ENCODE results near the gene ZNF365. TPM values are rescaled to one million over a fixed set of nuclear protein-coding genes. Genes with fewer than 3 reads are reported as not detected.

The ZNF365 gene
- 1 to 10 TPM in 2 of 9 donors, under 1 TPM in 5, not detected in 2; 0.11 to 1.7 (median 0.32) TPM for total RNA-seq
- 1 to 10 TPM in 2 of 3 donors, under 1 TPM in 1; 0.54 to 2.3 (median 1.7) TPM for polyA plus RNA-seq
- long read RNA-seq, donor 1 = 0 reads
- long read RNA-seq, donor 2 = 0 reads
- long read RNA-seq, donor 3 = 0 reads
- long read RNA-seq, donor 4 = 0 reads
- long read RNA-seq, donor 5 = 0 reads
- long read RNA-seq, donor 6, full-length matches to known transcripts = 4 of 5 reads
- long read RNA-seq, donor 6, partial matches to known transcripts = 0 of 5 reads
- long read RNA-seq, donor 6, other reads (novel, unspliced or antisense) = 1 of 5 reads
- long read RNA-seq, donor 7 = 0 reads
- long read RNA-seq, donor 8 = 0 reads
- long read RNA-seq, donor 9 = 0 reads
- long read RNA-seq, donor 10 = 0 reads

GRCh38 chr10:62373995-62374861, at the start of gene ZNF365:
TSS of gene ZNF365 (plus strand) at chr10:62374369. CDS start at chr10:62376194, 1,825 bp downstream.
- H3K4me3 ChIP-seq = peak within 1 kb of the TSS in 2 of 4 donors; percentile 16 to 68
- H3K36me3 ChIP-seq (replicated peaks in 1 of 2) = no peaks in the 10 kb centered on the region
- WGBS, 4 donors = 2 to 3% (median 2%) methylated on average over 20 to 73 of the region's 73 CpGs
- peak within 1 kb of the TSS in 1 of 5 donors; percentile 60 for H3K27ac ChIP-seq
- H3K9me3 ChIP-seq (replicated peaks in 1 of 3) = no peaks in the 10 kb centered on the region
- intact Hi-C loops (cut with DNase I) = no loop called here
- peak in 1 of 2 donors; percentile 35 for TF ChIP-seq POLR2A (IDR thresholded peaks at IDR 0.05)
- no peak for TF ChIP-seq CTCF (IDR thresholded peaks at IDR 0.05)
- peaks cover 18% of the 10 kb centered on the region for H3K27me3 ChIP-seq
- no peaks in the 10 kb centered on the region for H3K4me1 ChIP-seq (replicated peaks in 1 of 2)
- peak in 2 of 7 donors; percentile 43 to 75 for DNase-seq

GRCh38 chr10:62326176-62326575, 48.0 kb upstream of the ZNF365 start:
- no peak overlapping the region for H3K27ac ChIP-seq
- H3K4me3 ChIP-seq = no peak overlapping the region
- no peaks in the 10 kb centered on the region for H3K9me3 ChIP-seq (replicated peaks in 1 of 3)
- intact Hi-C loops (cut with DNase I) = no loop called here
- H3K36me3 ChIP-seq (replicated peaks in 1 of 2) = no peaks in the 10 kb centered on the region
- no peak for DNase-seq
- no peaks in the 10 kb centered on the region for H3K4me1 ChIP-seq (replicated peaks in 1 of 2)
- no peak for TF ChIP-seq CTCF (IDR thresholded peaks at IDR 0.05)
- TF ChIP-seq POLR2A (IDR thresholded peaks at IDR 0.05) = no peak
- WGBS, 4 donors = 64 to 90% (median 74%) methylated on average over 1 of the region's 1 CpG
- no peaks in the 10 kb centered on the region for H3K27me3 ChIP-seq

GRCh38 chr10:62327885-62328284, 46.3 kb upstream of the ZNF365 start:
- intact Hi-C loops (cut with DNase I) = no loop called here
- no peak for TF ChIP-seq POLR2A (IDR thresholded peaks at IDR 0.05)
- TF ChIP-seq CTCF (IDR thresholded peaks at IDR 0.05) = no peak

GRCh38 chr10:62330213-62330612, 44.0 kb upstream of the ZNF365 start:
- WGBS, 4 donors = 81 to 93% (median 90%) methylated on average over 1 of the region's 1 CpG
- no peaks in the 10 kb centered on the region for H3K36me3 ChIP-seq (replicated peaks in 1 of 2)
- H3K27ac ChIP-seq = no peak overlapping the region
- TF ChIP-seq POLR2A (IDR thresholded peaks at IDR 0.05) (no peak), CTCF (IDR thresholded peaks at IDR 0.05) (no peak)
- H3K9me3 ChIP-seq (replicated peaks in 1 of 3) = no peaks in the 10 kb centered on the region
- no peak for DNase-seq
- intact Hi-C loops (cut with DNase I) = no loop called here
- peaks cover 8% of the 10 kb centered on the region for H3K27me3 ChIP-seq
- no peak overlapping the region for H3K4me3 ChIP-seq
- H3K4me1 ChIP-seq (replicated peaks in 1 of 2) = no peaks in the 10 kb centered on the region

More at GRCh38 chr10:62327885-62328284, 46.3 kb upstream of the ZNF365 start:
- Histone ChIP-seq H3K36me3 (replicated peaks in 1 of 2) (no peaks in the 10 kb centered on the region), H3K27me3 (no peaks in the 10 kb centered on the region), H3K4me1 (replicated peaks in 1 of 2) (no peaks in the 10 kb centered on the region), H3K9me3 (replicated peaks in 1 of 3) (no peaks in the 10 kb centered on the region), H3K27ac (no peak overlapping the region), H3K4me3 (no peak overlapping the region)
- WGBS, 4 donors = 60 to 79% (median 63%) methylated on average over 3 of the region's 3 CpGs
- DNase-seq = no peak
